SK-N-SH (cell line): Measurements from ENCODE around the gene PSMF1.

Experiments
- EP300 ChIP-seq, 2 experiments: IDR thresholded peaks; 2 replicates each; pipeline versions ENCODE4 v1.4.0 to v1.6.1; 2012; ENCODE audit warnings: borderline replicate concordance in 1 of 2, low read depth in 1 of 2, low read length in 1 of 2
- FOSL2 ChIP-seq: IDR thresholded peaks from 2 replicates; pipeline ENCODE4 v1.4.0; 2012; ENCODE audit warnings: low read depth, mild to moderate bottlenecking, moderate library complexity, borderline replicate concordance
- MEF2A ChIP-seq: IDR thresholded peaks from 2 replicates; pipeline ENCODE4 v1.4.0; 2012; ENCODE audit warnings: low read depth, borderline replicate concordance
- NRF1 ChIP-seq: IDR thresholded peaks from 2 replicates; pipeline ENCODE4 v1.6.1; 2012; ENCODE audit warnings: low read depth, mild to moderate bottlenecking, low read length
- RFX5 ChIP-seq: IDR thresholded peaks from 2 replicates; pipeline ENCODE4 v1.6.1; 2012; ENCODE audit warnings: mild to moderate bottlenecking, improper control_type of control experiment, low read length
- TF ChIP-seq, protein P1 (sequence below): fragments of 200-600 bp; sonication (generic); IDR thresholded peaks from 2 replicates; pipeline ENCODE4 v1.6.1; 2017; ENCODE audit warnings: antibody characterized with exemption, mild to moderate bottlenecking, moderate library complexity
- TF ChIP-seq, protein P2 (sequence below): IDR thresholded peaks from 2 replicates; pipeline ENCODE4 v1.6.1; 2012; ENCODE audit warnings: mild to moderate bottlenecking, low read depth, low read length, moderate library complexity

DNA sequence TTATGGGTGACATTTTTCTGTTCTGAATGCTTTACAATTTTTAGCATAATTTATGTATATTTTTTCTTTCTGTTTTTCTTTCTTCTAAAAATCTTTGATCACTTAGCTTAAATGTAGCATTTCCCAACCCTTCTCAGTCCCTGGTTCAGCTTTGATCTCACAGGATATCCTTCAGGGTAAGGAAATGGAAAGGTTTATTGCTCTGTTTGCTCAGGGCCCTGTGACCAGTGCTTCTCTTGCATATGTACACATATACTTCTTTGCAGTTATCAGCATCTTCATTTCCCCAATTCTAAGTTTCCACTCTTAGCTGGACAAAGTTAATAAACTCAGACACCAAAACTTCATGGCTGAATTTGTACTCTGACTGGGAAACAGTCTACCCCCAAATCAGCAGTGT, 35.8 kb downstream of the PSMF1 start:
- no peak for TF ChIP-seq NRF1
- TF ChIP-seq, protein P1, sequence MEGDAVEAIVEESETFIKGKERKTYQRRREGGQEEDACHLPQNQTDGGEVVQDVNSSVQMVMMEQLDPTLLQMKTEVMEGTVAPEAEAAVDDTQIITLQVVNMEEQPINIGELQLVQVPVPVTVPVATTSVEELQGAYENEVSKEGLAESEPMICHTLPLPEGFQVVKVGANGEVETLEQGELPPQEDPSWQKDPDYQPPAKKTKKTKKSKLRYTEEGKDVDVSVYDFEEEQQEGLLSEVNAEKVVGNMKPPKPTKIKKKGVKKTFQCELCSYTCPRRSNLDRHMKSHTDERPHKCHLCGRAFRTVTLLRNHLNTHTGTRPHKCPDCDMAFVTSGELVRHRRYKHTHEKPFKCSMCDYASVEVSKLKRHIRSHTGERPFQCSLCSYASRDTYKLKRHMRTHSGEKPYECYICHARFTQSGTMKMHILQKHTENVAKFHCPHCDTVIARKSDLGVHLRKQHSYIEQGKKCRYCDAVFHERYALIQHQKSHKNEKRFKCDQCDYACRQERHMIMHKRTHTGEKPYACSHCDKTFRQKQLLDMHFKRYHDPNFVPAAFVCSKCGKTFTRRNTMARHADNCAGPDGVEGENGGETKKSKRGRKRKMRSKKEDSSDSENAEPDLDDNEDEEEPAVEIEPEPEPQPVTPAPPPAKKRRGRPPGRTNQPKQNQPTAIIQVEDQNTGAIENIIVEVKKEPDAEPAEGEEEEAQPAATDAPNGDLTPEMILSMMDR: no peak
- TF ChIP-seq RFX5: no peak
- TF ChIP-seq FOSL2: no peak
- TF ChIP-seq, protein P2, sequence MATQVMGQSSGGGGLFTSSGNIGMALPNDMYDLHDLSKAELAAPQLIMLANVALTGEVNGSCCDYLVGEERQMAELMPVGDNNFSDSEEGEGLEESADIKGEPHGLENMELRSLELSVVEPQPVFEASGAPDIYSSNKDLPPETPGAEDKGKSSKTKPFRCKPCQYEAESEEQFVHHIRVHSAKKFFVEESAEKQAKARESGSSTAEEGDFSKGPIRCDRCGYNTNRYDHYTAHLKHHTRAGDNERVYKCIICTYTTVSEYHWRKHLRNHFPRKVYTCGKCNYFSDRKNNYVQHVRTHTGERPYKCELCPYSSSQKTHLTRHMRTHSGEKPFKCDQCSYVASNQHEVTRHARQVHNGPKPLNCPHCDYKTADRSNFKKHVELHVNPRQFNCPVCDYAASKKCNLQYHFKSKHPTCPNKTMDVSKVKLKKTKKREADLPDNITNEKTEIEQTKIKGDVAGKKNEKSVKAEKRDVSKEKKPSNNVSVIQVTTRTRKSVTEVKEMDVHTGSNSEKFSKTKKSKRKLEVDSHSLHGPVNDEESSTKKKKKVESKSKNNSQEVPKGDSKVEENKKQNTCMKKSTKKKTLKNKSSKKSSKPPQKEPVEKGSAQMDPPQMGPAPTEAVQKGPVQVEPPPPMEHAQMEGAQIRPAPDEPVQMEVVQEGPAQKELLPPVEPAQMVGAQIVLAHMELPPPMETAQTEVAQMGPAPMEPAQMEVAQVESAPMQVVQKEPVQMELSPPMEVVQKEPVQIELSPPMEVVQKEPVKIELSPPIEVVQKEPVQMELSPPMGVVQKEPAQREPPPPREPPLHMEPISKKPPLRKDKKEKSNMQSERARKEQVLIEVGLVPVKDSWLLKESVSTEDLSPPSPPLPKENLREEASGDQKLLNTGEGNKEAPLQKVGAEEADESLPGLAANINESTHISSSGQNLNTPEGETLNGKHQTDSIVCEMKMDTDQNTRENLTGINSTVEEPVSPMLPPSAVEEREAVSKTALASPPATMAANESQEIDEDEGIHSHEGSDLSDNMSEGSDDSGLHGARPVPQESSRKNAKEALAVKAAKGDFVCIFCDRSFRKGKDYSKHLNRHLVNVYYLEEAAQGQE: no peak
- TF ChIP-seq MEF2A: no peak
- no peak for TF ChIP-seq EP300 (IDR thresholded peaks at IDR 0.05; ENCODE audit: borderline replicate concordance in 1 of 2, low read depth in 1 of 2, low read length in 1 of 2)
